ENCODE measurements around the gene TRMT112.

TRMT112 gene

DNA sequence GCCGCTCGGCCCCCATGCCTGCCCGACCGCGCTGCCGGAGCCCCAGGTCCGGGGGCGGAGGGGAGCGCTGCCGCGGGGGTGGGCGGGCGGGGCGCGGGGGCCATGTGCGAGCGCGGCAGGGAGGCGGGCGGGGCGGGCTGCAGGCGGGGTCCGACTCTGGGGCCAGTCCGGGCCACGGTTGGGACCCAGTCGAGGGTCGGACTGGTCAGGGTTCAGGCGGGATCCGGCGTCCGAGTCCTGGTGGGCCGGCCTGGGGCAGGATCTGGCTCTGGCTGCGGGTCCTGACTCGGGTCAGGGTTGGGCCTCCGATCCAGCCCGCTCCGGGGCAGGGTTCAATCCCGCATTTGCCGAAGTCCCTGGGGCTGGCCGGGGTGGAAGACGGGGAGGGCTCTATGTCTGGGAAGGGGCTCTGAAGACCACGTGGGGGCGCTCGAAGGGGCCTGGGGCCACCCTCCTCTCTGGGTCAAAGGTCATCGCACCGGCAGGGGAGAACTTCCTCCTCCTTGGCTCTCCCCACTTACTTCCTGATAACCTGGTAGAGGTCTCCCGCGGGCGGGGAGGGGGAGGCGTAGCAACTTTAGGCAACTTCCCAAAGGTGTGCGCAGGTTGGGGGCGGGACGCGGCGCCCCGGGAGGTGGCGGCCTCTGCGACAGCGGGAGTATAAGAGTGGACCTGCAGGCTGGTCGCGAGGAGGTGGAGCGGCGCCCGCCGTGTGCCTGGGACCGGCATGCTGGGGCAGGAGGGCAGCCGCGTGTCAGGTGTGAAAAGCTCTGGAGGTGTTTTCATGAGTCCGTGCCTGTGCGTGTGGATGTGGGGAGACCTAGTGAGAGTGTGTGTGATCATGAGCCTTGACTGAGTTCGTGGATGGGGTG lies 11.4 kb downstream of the TRMT112 start:
- Histone ChIP-seq H3K4me3 (peak overlapping the region; percentile 66 to 86), H3K9me3 (no peaks in the 10 kb centered on the region), H3K27me3 (peaks cover 0 to 17% of the 10 kb centered on the region in 2 donors), H3K27ac (peak overlapping the region; percentile 80 to 81), H3K36me3 (no peaks in the 10 kb centered on the region), H3K4me1 (peaks cover 0 to 32% (median 18%) of the 10 kb centered on the region in 4 donors)
- DNase-seq = peak; percentile 54 to 80
- intact Hi-C loops (cut with DNase I; ENCODE audit: low total_unique reads) = no loop called here
- peak in 1 of 2 experiments; percentile 11 for TF ChIP-seq CTCF (IDR thresholded peaks at IDR 0.05)

- H3K4me3 ChIP-seq = peak within 1 kb of the TSS; percentile 66 to 86
- H3K4me1 ChIP-seq = peaks cover 0 to 40% (median 26%) of the 10 kb centered on the region in 4 donors
- peaks cover 0 to 20% of the 10 kb centered on the region in 2 donors for H3K27me3 ChIP-seq
- peak within 1 kb of the TSS; percentile 82 to 86 for H3K27ac ChIP-seq
- no peak for TF ChIP-seq CTCF (IDR thresholded peaks at IDR 0.05)
- H3K36me3 ChIP-seq = no peaks in the 10 kb centered on the region
- DNase-seq = peak; percentile 100
- intact Hi-C loops (cut with DNase I; ENCODE audit: low total_unique reads) = no loop called here
- H3K9me3 ChIP-seq = no peaks in the 10 kb centered on the region
These were observed 12.2 kb downstream of the TRMT112 start, which contains the start of gene ESRRA for GRCh38 chr11:64305075-64305690. Gene ESRRA, plus strand, starts transcription at chr11:64305524. Its CDS starts 1,656 bp downstream, at chr11:64307180.

DNA sequence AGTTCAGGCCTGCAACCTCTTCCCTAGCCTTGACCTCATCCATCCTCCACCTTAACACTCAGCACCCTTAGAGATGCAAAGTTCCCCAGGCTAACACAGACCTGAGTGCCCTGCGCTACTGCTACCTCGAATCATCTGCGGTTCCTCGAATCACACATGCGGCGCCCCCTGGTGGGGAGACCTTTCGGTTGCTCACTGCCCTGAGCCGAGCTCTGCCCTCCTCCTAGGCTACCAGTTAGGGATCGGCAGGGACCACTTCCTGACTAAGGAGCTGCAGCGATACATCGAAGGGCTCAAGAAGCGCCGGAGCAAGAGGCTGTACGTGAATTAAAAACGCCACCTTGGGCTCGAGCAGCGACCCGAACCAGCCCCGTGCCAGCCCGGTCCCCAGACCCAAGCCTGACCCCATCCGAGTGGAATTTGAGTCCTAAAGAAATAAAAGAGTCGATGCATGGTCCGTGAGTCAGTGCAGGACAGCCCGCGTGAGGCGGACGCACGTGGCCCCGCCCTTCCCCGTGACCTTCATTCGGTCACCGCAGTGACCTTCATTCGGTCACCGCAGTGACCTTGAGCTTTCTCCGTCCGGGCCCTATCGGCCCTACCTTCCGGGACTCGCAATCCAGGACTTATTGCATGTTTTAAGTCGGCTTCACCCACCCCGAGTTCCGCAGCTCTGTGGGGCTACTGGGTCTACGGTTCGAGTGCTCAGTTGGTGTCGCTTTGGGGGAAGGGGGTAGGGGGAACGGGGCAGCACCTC lies 12.9 kb downstream of the TRMT112 start:
- Histone ChIP-seq H3K36me3 (no peaks in the 10 kb centered on the region), H3K9me3 (no peaks in the 10 kb centered on the region), H3K4me3 (peak overlapping the region; percentile 66 to 86), H3K4me1 (peaks cover 0 to 47% (median 32%) of the 10 kb centered on the region in 4 donors), H3K27me3 (peaks cover 0 to 26% of the 10 kb centered on the region in 2 donors), H3K27ac (peak overlapping the region; percentile 82 to 86)
- peak; percentile 82 for TF ChIP-seq CTCF (IDR thresholded peaks at IDR 0.05)
- peak; percentile 94 to 95 for DNase-seq
- intact Hi-C loops (cut with DNase I; ENCODE audit: low total_unique reads) = no loop called here

DNA sequence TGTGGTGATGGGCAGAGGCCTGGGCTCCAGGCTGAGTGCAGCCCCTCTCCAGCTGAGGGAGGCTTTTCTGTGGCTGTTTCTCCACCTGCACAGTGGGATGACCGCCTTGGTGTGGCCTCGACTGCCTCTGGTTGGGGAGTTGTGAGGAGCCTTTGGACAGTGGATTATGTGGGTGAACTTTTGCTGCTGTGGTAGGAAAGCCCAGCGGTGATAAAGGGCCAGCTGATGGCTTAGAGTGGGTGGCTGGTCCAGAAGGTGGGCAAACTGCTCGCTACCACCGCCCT lies 13.4 kb downstream of the TRMT112 start:
- no peaks in the 10 kb centered on the region for H3K9me3 ChIP-seq
- peak overlapping the region; percentile 82 to 86 for H3K27ac ChIP-seq
- intact Hi-C loops (cut with DNase I; ENCODE audit: low total_unique reads) = no loop called here
- peaks cover 0 to 29% of the 10 kb centered on the region in 2 donors for H3K27me3 ChIP-seq
- TF ChIP-seq CTCF (IDR thresholded peaks at IDR 0.05) = no peak
- no peak for DNase-seq
- peak overlapping the region; percentile 66 to 86 for H3K4me3 ChIP-seq
- peaks cover 0 to 52% (median 38%) of the 10 kb centered on the region in 4 donors for H3K4me1 ChIP-seq
- no peaks in the 10 kb centered on the region for H3K36me3 ChIP-seq
